KBM-7 (cell line): ENCODE results near the gene CMC1.
"Not testable (repeated sequence)": the region's sequence is repeated elsewhere in the genome, so short reads cannot be mapped to it uniquely, and the experiment has no call there.

Experiments
- DNase-seq: peaks from one replicate; pipeline ENCODE4 v3.0.0-alpha.2; 2015
- in situ Hi-C: fragments of 300-500 bp; cut with MboI; formaldehyde crosslinking; loops from 2 replicates; pipeline ENCODE4 v1.14.3; 2020; ENCODE audit warnings: low sequenced_read_pairs, low pct_unique_long_range_greater_than_20kb, mixed read lengths

Gene CMC1

GRCh38 chr3:28242519-28242918 is 1.1 kb downstream of the CMC1 start:
- in situ Hi-C loops = no loop called here
- no peak for DNase-seq

- DNase-seq = peak; percentile 50
- in situ Hi-C loops = no loop called here
Measured at GRCh38 chr3:28243424-28244106, 2.1 kb downstream of the CMC1 start.

GRCh38 chr3:28244491-28244890 is 3.1 kb downstream of the CMC1 start:
- in situ Hi-C loops = no loop called here
- DNase-seq = peak; percentile 13

GRCh38 chr3:28247286-28247685 is 5.9 kb downstream of the CMC1 start:
- in situ Hi-C loops = no loop called here
- no peak for DNase-seq

GRCh38 chr3:28250999-28251398 is 9.6 kb downstream of the CMC1 start:
- no peak for DNase-seq
- in situ Hi-C loops = no loop called here

- DNase-seq = no peak
- in situ Hi-C loops = no loop called here
Measured at GRCh38 chr3:28252001-28252431, 10.6 kb downstream of the CMC1 start.

GRCh38 chr3:28253040-28253715 is 11.8 kb downstream of the CMC1 start:
- in situ Hi-C loops = no loop called here
- no peak for DNase-seq

GRCh38 chr3:28262001-28262400 is 20.6 kb downstream of the CMC1 start:
- no peak for DNase-seq
- in situ Hi-C loops = no loop called here

- no peak for DNase-seq
- in situ Hi-C loops = no loop called here
Measured at GRCh38 chr3:28265641-28266040, 24.2 kb downstream of the CMC1 start.

- in situ Hi-C loops = no loop called here
- DNase-seq = no peak
Measured at GRCh38 chr3:28267984-28268849, 26.8 kb downstream of the CMC1 start.

GRCh38 chr3:28268989-28269388 is 27.6 kb downstream of the CMC1 start:
- no peak for DNase-seq
- in situ Hi-C loops = no loop called here

- in situ Hi-C loops, DNase-seq: not testable (repeated sequence)
Measured at GRCh38 chr3:28269884-28270283, 28.5 kb downstream of the CMC1 start.

GRCh38 chr3:28273837-28274236 is 32.4 kb downstream of the CMC1 start:
- DNase-seq = no peak
- in situ Hi-C loops = no loop called here

- no peak for DNase-seq
- in situ Hi-C loops = no loop called here
Measured at GRCh38 chr3:28278918-28279317, 37.5 kb downstream of the CMC1 start.

- DNase-seq = no peak
- in situ Hi-C loops = no loop called here
Measured at GRCh38 chr3:28279770-28280169, 38.4 kb downstream of the CMC1 start.

GRCh38 chr3:28280781-28281180 is 39.4 kb downstream of the CMC1 start:
- in situ Hi-C loops = no loop called here

GRCh38 chr3:28286595-28286994 is 45.2 kb downstream of the CMC1 start:
- in situ Hi-C loops = no loop called here

More at GRCh38 chr3:28280781-28281180, 39.4 kb downstream of the CMC1 start:
- DNase-seq = no peak

GRCh38 chr3:28287046-28287445 is 45.6 kb downstream of the CMC1 start:
- in situ Hi-C loops = no loop called here
- DNase-seq = no peak

More at GRCh38 chr3:28286595-28286994, 45.2 kb downstream of the CMC1 start:
- DNase-seq = peak; percentile 49

GRCh38 chr3:28290863-28291300 is 49.5 kb downstream of the CMC1 start:
- in situ Hi-C loops = no loop called here
- no peak for DNase-seq

- in situ Hi-C loops = no loop called here
Measured at GRCh38 chr3:28291577-28291976, 50.2 kb downstream of the CMC1 start.

More at GRCh38 chr3:28291577-28291976, 50.2 kb downstream of the CMC1 start:
- no peak for DNase-seq
